Measurements from ENCODE around the gene CDK11B. TPM values are rescaled to one million over a fixed set of nuclear protein-coding genes. Genes with fewer than 3 reads are reported as not detected.
"Not testable (repeated sequence)": the region's sequence is repeated elsewhere in the genome, so short reads cannot be mapped to it uniquely, and the experiment has no call there.

The CDK11B gene
- 5.6 and 7.5 TPM in 2 replicates for total RNA-seq

- DNase-seq (ENCODE audit: low read depth in 2 of 2), result peak; percentile 90 to 94
Measured at GRCh38 chr1:1658583-1659549, at the start of gene CDK11B. Gene CDK11B, minus strand, starts transcription at chr1:1659004. Its CDS starts 1,519 bp downstream, at chr1:1657485.

DNA sequence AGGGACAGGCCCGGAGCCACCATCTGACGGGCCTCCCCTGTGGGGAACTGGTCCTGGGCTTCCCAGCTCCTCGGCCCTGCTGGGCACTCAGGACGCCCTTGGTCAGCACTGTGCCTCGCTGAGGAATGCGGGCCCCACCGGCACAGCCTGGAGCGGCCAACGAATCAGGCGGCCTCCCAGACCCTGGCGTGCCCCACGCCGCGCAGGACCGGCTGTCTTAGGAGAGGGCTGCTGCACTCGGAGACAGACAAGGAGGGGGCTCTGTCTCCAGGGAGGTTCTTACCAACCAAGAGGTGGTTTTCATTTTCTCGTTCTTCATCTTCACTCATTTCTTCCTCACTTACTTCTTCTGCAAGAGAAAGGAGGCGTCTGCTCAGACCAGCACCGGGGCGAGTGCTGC lies 49.1 kb upstream of the CDK11B start:
- not testable (repeated sequence) for DNase-seq (ENCODE audit: low read depth in 2 of 2)

DNA sequence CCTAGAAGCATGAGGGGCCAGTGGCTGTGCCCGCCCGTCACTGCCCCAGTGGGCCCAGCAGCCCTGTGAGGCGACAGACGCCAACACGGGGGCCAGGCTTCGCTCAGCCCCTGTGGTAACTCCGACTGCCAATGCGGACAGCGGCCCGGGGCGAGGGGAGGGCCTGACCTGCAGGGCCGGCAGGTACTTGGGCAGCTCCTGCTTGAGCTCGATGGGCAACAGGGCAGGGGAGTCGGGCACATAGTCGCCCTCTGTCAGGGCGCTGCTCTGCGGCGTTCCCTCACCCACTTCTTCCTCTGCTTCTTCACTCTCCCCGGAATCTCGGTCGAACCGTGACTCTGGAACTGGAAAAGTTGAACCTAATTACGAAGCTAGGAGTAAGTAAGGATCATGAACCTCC lies 48.4 kb upstream of the CDK11B start:
- not testable (repeated sequence) for DNase-seq (ENCODE audit: low read depth in 2 of 2)

DNA sequence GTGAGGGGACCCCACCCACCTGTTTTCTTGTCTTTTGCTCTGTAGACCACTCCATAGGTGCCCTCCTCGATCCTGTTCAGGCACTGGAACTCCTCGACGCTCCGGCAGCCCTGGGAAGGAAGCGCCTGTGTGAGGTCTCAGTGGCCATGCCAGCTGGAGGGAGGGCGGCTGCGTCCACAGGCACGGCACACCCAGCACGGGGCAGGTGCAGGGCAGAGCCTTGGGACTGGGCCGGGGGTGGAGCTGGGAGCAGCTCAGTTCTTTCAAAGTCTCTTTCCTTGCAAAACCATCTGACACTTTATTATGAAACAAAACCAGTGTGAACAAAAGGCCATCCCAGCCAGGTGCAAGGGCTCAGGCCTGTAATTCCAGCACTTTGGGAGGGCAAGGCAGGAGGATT lies 46.8 kb upstream of the CDK11B start:
- not testable (repeated sequence) for DNase-seq (ENCODE audit: low read depth in 2 of 2)

DNA sequence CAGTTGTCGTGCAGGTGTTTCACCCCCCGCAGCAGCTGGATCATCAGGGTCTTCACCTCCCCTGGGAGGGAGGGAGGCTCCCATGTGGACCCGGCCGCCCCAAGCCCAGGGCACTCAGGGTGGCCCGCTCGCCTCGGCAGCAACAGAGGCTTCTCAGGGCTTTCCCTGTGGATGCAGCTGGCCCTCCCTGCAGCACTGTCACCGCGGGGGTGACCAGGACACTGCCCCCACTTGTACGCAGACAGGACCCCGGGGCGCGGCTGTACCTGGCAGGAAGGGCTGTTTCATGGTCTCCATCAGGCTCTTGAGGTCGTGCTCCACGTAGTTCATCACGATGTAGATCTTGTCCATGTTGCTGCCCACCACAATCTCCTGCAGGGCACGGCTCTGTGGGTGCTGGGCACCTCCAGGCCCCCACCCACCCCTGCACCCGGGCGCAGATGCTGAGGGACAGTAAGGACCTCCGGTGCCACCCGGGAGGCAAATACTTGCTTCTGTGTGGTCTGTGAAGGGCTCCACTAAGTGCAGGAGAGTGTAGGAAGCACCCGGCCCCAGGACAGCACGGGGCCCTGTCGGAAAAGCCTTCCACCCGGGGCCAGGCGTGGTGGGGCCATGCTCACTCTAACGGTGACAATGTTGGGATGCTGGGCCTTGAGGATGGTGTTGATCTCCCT lies 45.6 kb upstream of the CDK11B start:
- not testable (repeated sequence) for DNase-seq (ENCODE audit: low read depth in 2 of 2)

GRCh38 chr1:1703796-1704195 lies 45.0 kb upstream of the CDK11B start:
- DNase-seq (ENCODE audit: low read depth in 2 of 2), result no peak

DNA sequence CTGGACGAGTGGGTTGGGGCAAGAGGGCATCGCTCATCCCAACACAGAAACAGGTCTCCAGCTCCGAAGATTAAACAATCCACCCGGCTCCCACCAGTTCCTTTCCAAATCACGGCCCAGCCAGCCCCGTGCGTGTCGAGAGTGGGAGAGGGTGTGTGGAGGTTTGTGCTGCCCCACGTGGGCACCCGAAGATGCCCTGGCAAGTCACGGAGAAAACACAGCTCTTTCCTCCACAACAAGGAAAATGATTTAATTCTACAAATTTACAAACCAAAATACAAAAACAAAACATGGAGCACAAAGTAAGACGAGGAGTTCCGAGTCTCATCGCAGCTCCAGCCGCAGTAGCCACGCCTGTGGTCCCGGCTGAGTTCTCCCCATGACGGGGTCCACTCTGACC lies 43.7 kb upstream of the CDK11B start:
- DNase-seq (ENCODE audit: low read depth in 2 of 2), result not testable (repeated sequence)

GRCh38 chr1:1700557-1700956 lies 41.8 kb upstream of the CDK11B start:
- DNase-seq (ENCODE audit: low read depth in 2 of 2), result not testable (repeated sequence)

DNA sequence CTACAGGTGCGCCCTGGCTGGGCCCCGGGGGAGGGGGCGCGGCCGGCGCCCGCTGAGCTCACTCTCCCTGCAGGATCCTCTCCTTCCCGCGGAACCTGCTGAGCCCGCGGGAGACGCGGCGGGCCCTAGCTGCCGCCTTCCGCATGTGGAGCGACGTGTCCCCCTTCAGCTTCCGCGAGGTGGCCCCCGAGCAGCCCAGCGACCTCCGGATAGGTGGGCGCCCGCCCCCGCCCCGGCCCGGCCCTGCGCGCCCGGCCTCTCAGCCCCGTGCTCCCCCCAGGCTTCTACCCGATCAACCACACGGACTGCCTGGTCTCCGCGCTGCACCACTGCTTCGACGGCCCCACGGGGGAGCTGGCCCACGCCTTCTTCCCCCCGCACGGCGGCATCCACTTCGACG lies 41.3 kb upstream of the CDK11B start:
- DNase-seq (ENCODE audit: low read depth in 2 of 2), result not testable (repeated sequence)

DNA sequence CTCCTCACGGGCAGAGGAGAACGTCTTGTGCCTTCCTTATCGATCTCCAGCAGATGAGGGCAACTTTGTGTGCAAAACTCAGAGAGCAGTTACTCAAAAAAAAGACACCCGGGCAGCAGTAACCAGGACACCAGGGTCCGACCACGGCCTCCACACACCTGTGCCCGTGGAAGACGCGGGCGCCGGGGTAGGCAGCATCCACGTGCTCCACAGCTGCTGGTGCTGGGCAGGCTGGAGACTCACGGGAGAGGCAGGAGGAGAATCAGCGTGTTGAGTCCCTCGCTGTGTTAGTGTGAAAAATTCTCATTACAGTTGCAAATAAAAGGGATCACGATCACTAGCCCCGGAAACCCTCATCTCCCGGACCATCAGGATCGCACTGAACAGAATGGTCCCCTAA lies 40.3 kb upstream of the CDK11B start:
- DNase-seq (ENCODE audit: low read depth in 2 of 2), result not testable (repeated sequence)

- not testable (repeated sequence) for DNase-seq (ENCODE audit: low read depth in 2 of 2)
Measured at GRCh38 chr1:1697358-1698183, 38.8 kb upstream of the CDK11B start.

- not testable (repeated sequence) for DNase-seq (ENCODE audit: low read depth in 2 of 2)
Measured at GRCh38 chr1:1696431-1697357, 37.9 kb upstream of the CDK11B start.

GRCh38 chr1:1692714-1693647 lies 34.2 kb upstream of the CDK11B start, which contains the start of gene SLC35E2B:
Gene SLC35E2B, minus strand, starts transcription at chr1:1692795. Its CDS starts 16,096 bp downstream, at chr1:1676699.
- DNase-seq (ENCODE audit: low read depth in 2 of 2), result peak; percentile 85 to 93

DNA sequence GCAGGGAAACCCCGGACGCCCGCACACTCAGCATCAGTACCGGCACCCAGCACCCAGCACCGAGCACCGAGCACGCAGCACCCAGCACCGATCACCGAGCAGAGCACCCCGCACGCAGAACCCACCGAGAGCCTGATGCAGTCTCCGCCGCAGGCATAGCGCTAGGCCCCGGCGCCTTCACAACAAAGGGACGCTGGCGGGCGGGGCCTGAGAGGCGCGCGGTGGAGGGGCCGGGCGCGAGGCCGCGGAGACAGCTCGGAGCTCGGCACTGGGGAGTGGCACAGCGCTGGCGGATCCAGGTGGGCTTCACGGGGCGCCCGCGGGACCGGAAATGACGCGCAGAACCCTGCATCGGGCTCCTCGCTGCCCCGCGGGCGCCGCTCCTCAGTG lies 33.5 kb upstream of the CDK11B start:
- DNase-seq (ENCODE audit: low read depth in 2 of 2), result peak; percentile 25 to 73

DNA sequence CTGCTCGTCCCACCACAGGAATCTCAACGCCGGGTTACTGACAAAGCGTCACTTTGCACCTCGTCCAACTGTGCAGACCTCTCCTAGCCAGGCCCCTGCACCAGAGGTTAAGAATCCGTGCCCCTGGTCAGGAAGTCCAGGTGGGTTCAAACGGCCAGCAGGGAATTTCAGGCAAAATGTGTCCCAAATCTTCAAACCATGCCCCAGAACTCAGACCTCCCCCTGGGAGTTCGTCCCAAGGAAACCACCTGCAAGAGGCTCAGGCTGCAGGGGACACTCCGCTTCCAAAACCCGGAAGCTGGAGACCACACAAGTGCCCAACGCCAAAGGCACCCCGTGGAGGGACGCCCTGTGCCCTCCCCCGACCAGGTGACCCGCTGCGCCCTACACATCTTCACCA lies 32.6 kb upstream of the CDK11B start:
- not testable (repeated sequence) for DNase-seq (ENCODE audit: low read depth in 2 of 2)

DNA sequence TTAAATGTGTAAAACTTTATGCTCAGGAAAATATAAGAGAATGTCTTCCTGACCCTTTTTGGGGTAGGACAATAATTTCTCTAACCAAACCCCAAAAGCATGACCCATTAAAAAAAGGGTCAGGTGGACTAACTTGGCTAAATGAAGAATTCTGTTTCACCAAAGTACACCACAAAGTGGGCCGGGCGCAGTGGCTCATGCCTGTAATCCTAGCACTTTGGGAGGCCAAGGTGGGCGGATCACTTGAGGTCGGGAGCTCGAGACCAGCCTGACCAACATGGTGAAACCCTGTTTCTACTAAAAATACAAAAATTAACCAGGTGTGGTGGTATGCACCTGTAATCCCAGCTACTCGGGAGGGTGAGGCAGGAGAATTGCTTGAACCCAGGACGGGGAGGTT lies 30.7 kb upstream of the CDK11B start:
- not testable (repeated sequence) for DNase-seq (ENCODE audit: low read depth in 2 of 2)

GRCh38 chr1:1687846-1688245 lies 29.0 kb upstream of the CDK11B start:
- DNase-seq (ENCODE audit: low read depth in 2 of 2), result no peak

- no peak for DNase-seq (ENCODE audit: low read depth in 2 of 2)
Measured at GRCh38 chr1:1684031-1684681, 25.4 kb upstream of the CDK11B start.
